T47D (cell line): ENCODE data around the gene CDK5RAP1.

Source experiments
- DNase-seq, 2 experiments: peaks; one replicate each; pipeline versions ENCODE4 v3.0.0 to v3.0.0-alpha.2; 2011 to 2012; ENCODE audit warnings: low read depth in 1 of 2, low spot score in 1 of 2
- JUND ChIP-seq: IDR thresholded peaks from 2 replicates; pipeline ENCODE4 v1.6.1; 2012; ENCODE audit warnings: low read depth
- in situ Hi-C: cut with HindIII; loops from 2 replicates; pipeline ENCODE4 v1.10.0; 2016; ENCODE audit warnings: low sequenced_read_pairs, low pct_unique_long_range_greater_than_20kb

CDK5RAP1 gene

GRCh38 chr20:33310327-33310899, 90.9 kb downstream of the CDK5RAP1 start:
- no peak for TF ChIP-seq JUND
- no peak for DNase-seq
- in situ Hi-C loops, result no loop called here

- TF ChIP-seq JUND, result no peak
- in situ Hi-C loops, result no loop called here
- no peak for DNase-seq
These were observed 91.7 kb downstream of the CDK5RAP1 start for GRCh38 chr20:33309631-33310030.
